Measurements from ENCODE around the gene CBLN1.

GRCh38 chr16:49328325-49328724 lies 46.7 kb upstream of the CBLN1 start:
- TF ChIP-seq CTCF (IDR thresholded peaks at IDR 0.05; ENCODE audit: poor library complexity) (no peak), EZH2 (IDR thresholded peaks at IDR 0.05; ENCODE audit: borderline replicate concordance) (no peak), EZH2phosphoT487 (IDR thresholded peaks at IDR 0.05; ENCODE audit: low read depth, severe bottlenecking, unreplicated experiment) (no peak)
